BE2C (cell line): Measurements from ENCODE around the gene FGF19.

Source experiments
- DNase-seq: peaks from one replicate; pipeline ENCODE4 v3.0.0-alpha.2; 2020
- H3K27me3 ChIP-seq: fragments of 250-450 bp; sonication (Bioruptor Pico); 2 replicates; pipeline ENCODE4 v1.5.1; 2020; ENCODE audit warnings: mild to moderate bottlenecking
- H3K36me3 ChIP-seq: fragments of 250-450 bp; sonication (Bioruptor Pico); 2 replicates; pipeline ENCODE4 v1.5.1; 2020; ENCODE audit warnings: mild to moderate bottlenecking
- H3K4me1 ChIP-seq: fragments of 250-450 bp; sonication (Bioruptor Pico); 2 replicates; pipeline ENCODE4 v1.5.1; 2020
- H3K4me3 ChIP-seq: 2 replicates; pipeline ENCODE4 v1.5.1; 2011; ENCODE audit warnings: low read depth, low read length
- H3K9me3 ChIP-seq: fragments of 250-450 bp; sonication (Bioruptor Pico); 2 replicates; pipeline ENCODE4 v1.5.1; 2020
- CTCF ChIP-seq: IDR thresholded peaks from 2 replicates; pipeline ENCODE4 v1.5.1; 2012; ENCODE audit warnings: mild to moderate bottlenecking, low read depth, low read length

The FGF19 gene

GRCh38 chr11:69655479-69656428, 48.1 kb downstream of the FGF19 start:
- Histone ChIP-seq H3K27me3 (no peaks in the 10 kb centered on the region), H3K4me1 (peaks cover 7% of the 10 kb centered on the region), H3K36me3 (peaks cover 47% of the 10 kb centered on the region), H3K9me3 (no peaks in the 10 kb centered on the region), H3K4me3 (no peak overlapping the region)
- TF ChIP-seq CTCF = no peak
- peak; percentile 55 for DNase-seq

- peaks cover 11% of the 10 kb centered on the region for H3K4me1 ChIP-seq
- no peaks in the 10 kb centered on the region for H3K27me3 ChIP-seq
- no peak for TF ChIP-seq CTCF
- H3K4me3 ChIP-seq = no peak overlapping the region
- DNase-seq = no peak
- peaks cover 56% of the 10 kb centered on the region for H3K36me3 ChIP-seq
- H3K9me3 ChIP-seq = no peaks in the 10 kb centered on the region
Observed at GRCh38 chr11:69654660-69655478, 49.0 kb downstream of the FGF19 start.

GRCh38 chr11:69654001-69654659, 49.7 kb downstream of the FGF19 start:
- peak; percentile 61 for DNase-seq

GRCh38 chr11:69653406-69653960, 50.3 kb downstream of the FGF19 start:
- no peak for TF ChIP-seq CTCF
- no peak overlapping the region for H3K4me3 ChIP-seq
- H3K27me3 ChIP-seq = no peaks in the 10 kb centered on the region
- H3K4me1 ChIP-seq = peaks cover 25% of the 10 kb centered on the region
- H3K36me3 ChIP-seq = peaks cover 70% of the 10 kb centered on the region
- peak; percentile 63 for DNase-seq
- no peaks in the 10 kb centered on the region for H3K9me3 ChIP-seq

More at GRCh38 chr11:69654001-69654659, 49.7 kb downstream of the FGF19 start:
- Histone ChIP-seq H3K36me3 (peaks cover 63% of the 10 kb centered on the region), H3K27me3 (no peaks in the 10 kb centered on the region), H3K9me3 (no peaks in the 10 kb centered on the region), H3K4me1 (peaks cover 18% of the 10 kb centered on the region), H3K4me3 (no peak overlapping the region)
- TF ChIP-seq CTCF = no peak

- H3K36me3 ChIP-seq = peaks cover 75% of the 10 kb centered on the region
- no peaks in the 10 kb centered on the region for H3K9me3 ChIP-seq
- no peak overlapping the region for H3K4me3 ChIP-seq
- H3K4me1 ChIP-seq = peaks cover 29% of the 10 kb centered on the region
- no peak for DNase-seq
- no peak for TF ChIP-seq CTCF
- H3K27me3 ChIP-seq = no peaks in the 10 kb centered on the region
Observed at GRCh38 chr11:69652999-69653398, 50.8 kb downstream of the FGF19 start.
